GM12878 (cell line): ENCODE measurements around the gene IGSF23. TPM values are rescaled to one million over a fixed set of nuclear protein-coding genes. Genes with fewer than 3 reads are reported as not detected.

ENCODE experiments used
- ATAC-seq: fragments of 200-7000 bp; cut with Tn5 transposase; 3 replicates; pipeline ENCODE4 v1.9.1; 2020; ENCODE audit warnings: mild to moderate bottlenecking, moderate library complexity
- BruUV-seq: library from RNA; stranded (reverse); fragments of 400-500 nt; replicated peaks from 2 replicates; lab custom pipeline; 2021; lab: Mats Ljungman, UMichigan
- CTCF ChIA-PET: fragments of 300-600 bp; sonication (Branson Sonifier 250); formaldehyde crosslinking; extraction: SDS; loops from one replicate; lab custom pipeline; 2021; ENCODE audit warnings: inconsistent platforms; lab: Yijun Ruan, JAX
- POLR2A ChIA-PET: fragments of 350-600 bp; formaldehyde crosslinking; extraction: SDS; loops from one replicate; lab custom pipeline; 2021; ENCODE audit warnings: inconsistent platforms; lab: Charles Lee
- RAD21 ChIA-PET: fragments of 300-600 bp; sonication (Branson Sonifier 250); formaldehyde crosslinking; loops from one replicate; lab custom pipeline; 2023; ENCODE audit warnings: antibody characterized with exemption; ENCODE audit not compliant: unreplicated experiment; lab: Charles Lee
- SMC1A ChIA-PET: fragments of 300-600 bp; sonication (Branson Sonifier 250); formaldehyde crosslinking; loops from one replicate; lab custom pipeline; 2023; ENCODE audit not compliant: unreplicated experiment, uncharacterized antibody; lab: Charles Lee
- DNase-seq: peaks from one replicate; pipeline ENCODE4 v3.0.0-alpha.2; 2011; ENCODE audit warnings: low read depth, low spot score
- FAIRE-seq: peaks from 3 replicates; lab custom pipeline; 2011; peaks lifted over from hg19 to GRCh38; lab: Jason Lieb, UNC
- H2AFZ ChIP-seq: 2 replicates; pipeline ENCODE4 v1.6.0; 2011; ENCODE audit warnings: low read depth, low read length, control low read depth; ENCODE audit not compliant: control insufficient read depth
- H3K27ac ChIP-seq: 2 replicates; pipeline ENCODE4 v1.5.1; 2011; ENCODE audit warnings: control low read depth; ENCODE audit not compliant: control insufficient read depth, insufficient read depth
- H3K27me3 ChIP-seq, 2 experiments: replicated peaks in 1 of 2; 2 replicates each; pipeline versions ENCODE4 v1.6.0 to v1.6.1; 2011; ENCODE audit warnings: low read length in 1 of 2; ENCODE audit not compliant: control insufficient read depth in 2 of 2, insufficient read depth in 2 of 2
- H3K36me3 ChIP-seq, 2 experiments: 2 replicates each; pipeline ENCODE4 v1.5.1; 2011; ENCODE audit warnings: low read length in 1 of 2; ENCODE audit not compliant: control insufficient read depth in 2 of 2, insufficient read depth in 2 of 2
- H3K4me1 ChIP-seq: 2 replicates; pipeline ENCODE4 v1.6.1; 2011; ENCODE audit warnings: mild to moderate bottlenecking, low read length, moderate library complexity, mixed read lengths; ENCODE audit not compliant: control insufficient read depth, insufficient read depth
- H3K4me2 ChIP-seq: 2 replicates; pipeline ENCODE4 v1.6.0; 2011; ENCODE audit warnings: control low read depth; ENCODE audit not compliant: control insufficient read depth, insufficient read depth
- H3K4me3 ChIP-seq: fragments of 200-600 bp; sonication (generic); 2 replicates; pipeline ENCODE4 v1.5.1; 2016
- H3K79me2 ChIP-seq: 2 replicates; pipeline ENCODE4 v1.6.0; 2011; ENCODE audit warnings: low read length; ENCODE audit not compliant: control insufficient read depth, insufficient read depth
- H3K9ac ChIP-seq: 2 replicates; pipeline ENCODE4 v1.8.0; 2011; ENCODE audit warnings: low read length, control low read depth, mixed read lengths; ENCODE audit not compliant: control insufficient read depth, insufficient read depth
- H3K9me3 ChIP-seq: replicated peaks from 3 replicates; pipeline ENCODE4 v1.5.1; 2011; ENCODE audit warnings: mild to moderate bottlenecking, low read length; ENCODE audit not compliant: control insufficient read depth, insufficient read depth
- H4K20me1 ChIP-seq: 2 replicates; pipeline ENCODE4 v1.6.0; 2011; ENCODE audit not compliant: control insufficient read depth, insufficient read depth
- FOXK2 ChIP-seq: fragments of 450-650 bp; IDR thresholded peaks from 2 replicates; pipeline ENCODE4 v1.6.1; 2017; ENCODE audit warnings: mild to moderate bottlenecking, moderate library complexity
- NBN ChIP-seq: fragments of 450-650 bp; IDR thresholded peaks from 2 replicates; pipeline ENCODE4 v1.6.1; 2016
- WRNIP1 ChIP-seq: IDR thresholded peaks from 2 replicates; pipeline ENCODE4 v1.6.1; 2011; ENCODE audit warnings: low read depth, low read length, improper control_type of control experiment, borderline replicate concordance
- ZSCAN29 ChIP-seq: fragments of 450-650 bp; IDR thresholded peaks from 2 replicates; pipeline ENCODE4 v1.6.1; 2017; ENCODE audit warnings: mild to moderate bottlenecking, moderate library complexity
- WGBS: methylation state at CpG from one replicate; pipeline ENCODE4 v1.1.6; 2016; ENCODE audit warnings: low lambda C conversion rate; ENCODE audit not compliant: insufficient replicate concordance, insufficient coverage; ENCODE audit errors: missing lambda C conversion rate; 5-methylcytosine and 5-hydroxymethylcytosine counted together
- in situ Hi-C: fragments of 300-500 bp; cut with MboI; formaldehyde crosslinking; loops from 9 replicates; pipeline ENCODE4 v1.14.3; 2018; ENCODE audit warnings: mixed read lengths
- intact Hi-C: fragments of 100-400 bp; cut with micrococcal nuclease; formaldehyde crosslinking; loops from one replicate; pipeline ENCODE4 v1.14.2; 2022; ENCODE audit not compliant: unreplicated experiment
- polyA plus RNA-seq, 11 experiments: library from polyadenylated mRNA; depleted of rRNA in 4 of 11; unstranded in 6 of 11; stranded (reverse) in 5 of 11; fragments of >200 nt; fragmentation: Nextera tagmentation in 4 of 11; fragmentation: Illumina TruSeq in 1 of 11; extraction: Ambion mirVana in 4 of 11; extraction: Trizol in 1 of 11; gene quantifications; 1 replicate in 1 of 11; 2 replicates in 10 of 11; pipeline versions ENCODE4 v1.2.1 to v1.2.3, GENCODE V29; 2011 to 2016; ENCODE audit warnings: inconsistent platforms in 2 of 11, missing spikeins in 2 of 11, low read depth in 1 of 11
- total RNA-seq, 4 experiments: library from RNA; depleted of rRNA in 3 of 4; stranded (reverse); fragments of >200 nt in 3 of 4; fragmentation: Illumina TruSeq in 1 of 4; extraction: Trizol in 1 of 4; gene quantifications; 2 replicates each; pipeline versions ENCODE4 v1.2.1 to v1.2.3, GENCODE V29; 2013 to 2021
- TF ChIP-seq, protein P1 (sequence below): fragments of 450-650 bp; formaldehyde crosslinking; IDR thresholded peaks from 2 replicates; pipeline ENCODE4 v1.4.0; 2022; ENCODE audit warnings: mild to moderate bottlenecking, moderate library complexity
- TF ChIP-seq, protein P2 (sequence below), 3 experiments: IDR thresholded peaks in 2 of 3; conservative IDR thresholded peaks in 1 of 3; 2 replicates each; pipeline ENCODE4 v1.5.1; 2011; ENCODE audit warnings: low read depth in 3 of 3, low read length in 3 of 3, mild to moderate bottlenecking in 3 of 3, control low read depth in 2 of 3, moderate library complexity in 2 of 3, inconsistent platforms in 1 of 3, mixed read lengths in 1 of 3; ENCODE audit not compliant: control insufficient read depth in 2 of 3, insufficient read depth in 1 of 3; ENCODE audit errors: extremely low read depth in 1 of 3

Gene IGSF23
- total and polyA plus RNA-seq, 10 of the 15 experiments (the other 5 are each of a cell fraction or from before 2014, with no cell fraction given) = not detected

DNA sequence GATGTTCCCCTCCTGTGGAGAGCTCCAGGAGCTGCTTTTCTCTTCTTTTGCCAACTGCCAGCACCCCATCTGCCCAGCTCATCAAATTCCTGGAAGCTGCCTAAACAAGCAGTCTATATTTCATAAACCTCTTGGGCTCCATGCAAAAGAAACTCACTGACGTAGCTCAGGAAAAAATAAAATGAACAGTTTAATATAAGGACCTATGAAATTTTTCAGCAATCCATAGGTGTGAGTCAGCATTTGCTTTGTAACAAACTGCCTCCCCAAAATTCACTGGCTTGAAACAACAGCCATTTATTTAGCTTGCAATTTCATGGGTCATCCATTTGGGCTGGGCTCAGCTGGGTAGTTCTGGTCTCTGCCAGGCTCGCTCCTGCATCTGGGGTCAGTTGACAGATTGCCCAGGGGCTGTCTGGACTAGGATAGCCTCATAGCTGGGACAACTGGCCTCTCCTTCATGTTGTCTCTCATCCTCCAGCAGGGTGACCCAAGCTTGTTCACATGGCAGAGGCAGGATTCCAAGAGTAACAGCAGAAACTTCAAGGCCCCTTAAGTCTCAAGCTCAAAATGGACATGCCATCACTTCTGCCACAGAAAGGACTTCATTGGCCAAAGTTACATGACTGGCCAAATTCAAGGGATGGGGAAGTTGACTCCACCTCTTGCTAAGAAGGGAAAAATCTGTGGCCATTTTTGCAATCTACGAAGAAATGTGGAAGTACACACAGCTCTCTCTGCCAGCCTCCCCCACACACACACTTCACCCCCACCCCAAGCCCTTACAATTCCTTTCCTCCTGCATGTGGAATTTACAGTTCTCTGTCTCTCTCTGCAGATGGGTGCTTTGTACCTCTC, 22.4 kb downstream of the IGSF23 start (continued):
- TF ChIP-seq, protein P1, sequence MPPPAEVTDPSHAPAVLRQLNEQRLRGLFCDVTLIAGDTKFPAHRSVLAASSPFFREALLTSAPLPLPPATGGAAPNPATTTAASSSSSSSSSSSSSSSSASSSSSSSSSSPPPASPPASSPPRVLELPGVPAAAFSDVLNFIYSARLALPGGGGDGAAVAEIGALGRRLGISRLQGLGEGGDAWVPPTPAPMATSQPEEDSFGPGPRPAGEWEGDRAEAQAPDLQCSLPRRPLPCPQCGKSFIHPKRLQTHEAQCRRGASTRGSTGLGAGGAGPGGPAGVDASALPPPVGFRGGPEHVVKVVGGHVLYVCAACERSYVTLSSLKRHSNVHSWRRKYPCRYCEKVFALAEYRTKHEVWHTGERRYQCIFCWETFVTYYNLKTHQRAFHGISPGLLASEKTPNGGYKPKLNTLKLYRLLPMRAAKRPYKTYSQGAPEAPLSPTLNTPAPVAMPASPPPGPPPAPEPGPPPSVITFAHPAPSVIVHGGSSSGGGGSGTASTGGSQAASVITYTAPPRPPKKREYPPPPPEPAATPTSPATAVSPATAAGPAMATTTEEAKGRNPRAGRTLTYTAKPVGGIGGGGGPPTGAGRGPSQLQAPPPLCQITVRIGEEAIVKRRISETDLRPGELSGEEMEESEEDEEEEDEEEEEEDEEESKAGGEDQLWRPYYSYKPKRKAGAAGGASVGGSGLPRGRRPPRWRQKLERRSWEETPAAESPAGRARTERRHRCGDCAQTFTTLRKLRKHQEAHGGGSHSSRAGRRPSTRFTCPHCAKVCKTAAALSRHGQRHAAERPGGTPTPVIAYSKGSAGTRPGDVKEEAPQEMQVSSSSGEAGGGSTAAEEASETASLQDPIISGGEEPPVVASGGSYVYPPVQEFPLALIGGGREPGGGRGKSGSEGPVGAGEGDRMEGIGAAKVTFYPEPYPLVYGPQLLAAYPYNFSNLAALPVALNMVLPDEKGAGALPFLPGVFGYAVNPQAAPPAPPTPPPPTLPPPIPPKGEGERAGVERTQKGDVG (CRISPR knock-in tag) = no peak

DNA sequence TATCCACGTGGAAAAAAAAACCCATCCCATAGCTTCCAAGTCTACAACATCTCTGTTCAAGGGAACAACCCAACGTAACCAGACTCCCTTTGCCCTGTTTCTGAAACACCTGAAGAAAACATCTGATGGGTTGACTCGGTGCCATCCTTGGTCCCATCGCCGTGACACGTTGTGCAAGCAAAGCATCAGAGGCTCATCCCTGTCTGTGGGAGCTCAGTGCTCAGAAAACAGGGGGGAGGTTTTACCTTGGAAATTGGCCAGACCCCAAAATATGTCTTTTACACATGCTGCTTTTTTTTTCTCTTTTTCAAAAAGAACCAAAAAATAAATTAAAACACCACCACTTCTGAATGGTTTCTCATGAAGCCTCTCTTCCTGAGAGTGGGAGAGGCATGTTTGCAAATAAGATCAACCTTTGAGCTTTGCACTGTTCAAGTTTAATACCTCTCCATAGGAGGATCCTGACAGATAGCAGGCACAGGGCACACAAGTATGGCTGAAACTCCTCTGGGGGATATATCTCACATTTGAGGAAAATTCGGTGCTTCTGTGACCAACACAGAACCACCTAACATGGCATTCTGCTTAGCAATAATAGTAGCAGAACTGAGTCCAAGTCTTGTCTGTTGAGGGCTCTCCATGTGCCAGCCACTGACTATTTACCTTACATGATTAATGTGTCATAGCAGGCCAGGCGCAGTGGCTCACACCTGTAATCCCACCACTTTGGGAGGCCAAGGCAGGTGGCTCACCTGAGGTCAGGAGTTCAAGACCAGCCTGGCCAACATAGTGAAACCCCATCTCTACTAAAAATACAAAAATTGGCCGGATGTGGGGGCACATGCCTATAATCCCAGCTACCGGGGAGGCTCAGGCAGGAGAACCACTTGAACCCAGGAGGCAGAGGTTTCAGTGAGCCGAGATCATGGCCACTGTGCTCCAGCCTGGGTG, 23.4 kb downstream of the IGSF23 start:
- no peak overlapping the region for H3K9ac ChIP-seq
- H3K27me3 ChIP-seq = no peaks in the 10 kb centered on the region
- ChIA-PET CTCF (interaction anchor here (0.6 to 2.5 kb wide), 4 partner anchors 18 to 181 kb away, joined by 3 to 6 read pairs (median 4); no protein-coding TSS in a partner anchor), POLR2A (no interaction called here), RAD21 (no interaction called here), SMC1A (interaction anchor here (0.9 to 1.1 kb wide), 2 partner anchors 18 to 54 kb away, joined by 3 read pairs; no protein-coding TSS in a partner anchor)
- H3K4me3 ChIP-seq = no peak overlapping the region
- no TSS peak for BruUV-seq
- DNase-seq = no peak
- no peak overlapping the region for H3K4me2 ChIP-seq
- no peaks in the 10 kb centered on the region for H3K9me3 ChIP-seq
- no peaks in the 10 kb centered on the region for H3K4me1 ChIP-seq
- H3K36me3 ChIP-seq = no peaks in the 10 kb centered on the region
- H4K20me1 ChIP-seq = no peaks in the 10 kb centered on the region
- H3K27ac ChIP-seq = no peak overlapping the region
- no peak for ATAC-seq
- TF ChIP-seq NBN = no peak
- no peak for TF ChIP-seq WRNIP1
- no peak for TF ChIP-seq FOXK2
- no peak for TF ChIP-seq ZSCAN29
- TF ChIP-seq, protein P2, sequence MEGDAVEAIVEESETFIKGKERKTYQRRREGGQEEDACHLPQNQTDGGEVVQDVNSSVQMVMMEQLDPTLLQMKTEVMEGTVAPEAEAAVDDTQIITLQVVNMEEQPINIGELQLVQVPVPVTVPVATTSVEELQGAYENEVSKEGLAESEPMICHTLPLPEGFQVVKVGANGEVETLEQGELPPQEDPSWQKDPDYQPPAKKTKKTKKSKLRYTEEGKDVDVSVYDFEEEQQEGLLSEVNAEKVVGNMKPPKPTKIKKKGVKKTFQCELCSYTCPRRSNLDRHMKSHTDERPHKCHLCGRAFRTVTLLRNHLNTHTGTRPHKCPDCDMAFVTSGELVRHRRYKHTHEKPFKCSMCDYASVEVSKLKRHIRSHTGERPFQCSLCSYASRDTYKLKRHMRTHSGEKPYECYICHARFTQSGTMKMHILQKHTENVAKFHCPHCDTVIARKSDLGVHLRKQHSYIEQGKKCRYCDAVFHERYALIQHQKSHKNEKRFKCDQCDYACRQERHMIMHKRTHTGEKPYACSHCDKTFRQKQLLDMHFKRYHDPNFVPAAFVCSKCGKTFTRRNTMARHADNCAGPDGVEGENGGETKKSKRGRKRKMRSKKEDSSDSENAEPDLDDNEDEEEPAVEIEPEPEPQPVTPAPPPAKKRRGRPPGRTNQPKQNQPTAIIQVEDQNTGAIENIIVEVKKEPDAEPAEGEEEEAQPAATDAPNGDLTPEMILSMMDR (IDR thresholded peaks at IDR 0.05 in 2 of 3, conservative IDR thresholded peaks at IDR 0.05 in 1 of 3; ENCODE audit: control insufficient read depth in 2 of 3, extremely low read depth in 1 of 3, insufficient read depth in 1 of 3, low read depth in 3 of 3, low read length in 3 of 3) = no peak
- no peaks in the 10 kb centered on the region for H3K79me2 ChIP-seq
- 10% methylated on average over 11 of the region's 11 CpGs for WGBS
- no peak overlapping the region for H2AFZ ChIP-seq
- intact Hi-C loops = no loop called here
- FAIRE-seq = no peak
- in situ Hi-C loops = no loop called here
